Effector memory CD4-positive, alpha-beta T cell (primary cell): ENCODE measurements around the gene ERAL1.

Source experiments
- DNase-seq, 3 donors: peaks; one replicate each; pipeline ENCODE4 v3.0.0-alpha.2; 2020
- H3K27ac ChIP-seq: 2 replicates; pipeline ENCODE4 v1.7.0; 2013; ENCODE audit warnings: mild to moderate bottlenecking, low read length, moderate library complexity; ENCODE audit not compliant: insufficient read depth, poor library complexity, severe bottlenecking
- H3K27me3 ChIP-seq: replicated peaks from 2 replicates; pipeline ENCODE4 v1.7.0; 2013; ENCODE audit warnings: mild to moderate bottlenecking, low read length; ENCODE audit not compliant: insufficient read depth, control insufficient read depth, poor library complexity, severe bottlenecking
- H3K36me3 ChIP-seq: 2 replicates; pipeline ENCODE4 v1.7.0; 2013; ENCODE audit warnings: mild to moderate bottlenecking, low read length, moderate library complexity; ENCODE audit not compliant: control insufficient read depth, insufficient read depth
- H3K4me1 ChIP-seq: 2 replicates; pipeline ENCODE4 v1.7.0; 2013; ENCODE audit warnings: low read length, mild to moderate bottlenecking; ENCODE audit not compliant: control insufficient read depth, insufficient read depth, poor library complexity, severe bottlenecking
- H3K4me3 ChIP-seq: 2 replicates; pipeline ENCODE4 v1.7.0; 2013; ENCODE audit warnings: low read length, low read depth, mild to moderate bottlenecking; ENCODE audit not compliant: insufficient read depth, poor library complexity, severe bottlenecking
- H3K9me3 ChIP-seq: 2 replicates; pipeline ENCODE4 v1.7.0; 2013; ENCODE audit warnings: mild to moderate bottlenecking, low read length, moderate library complexity; ENCODE audit not compliant: control insufficient read depth

The ERAL1 gene

DNA sequence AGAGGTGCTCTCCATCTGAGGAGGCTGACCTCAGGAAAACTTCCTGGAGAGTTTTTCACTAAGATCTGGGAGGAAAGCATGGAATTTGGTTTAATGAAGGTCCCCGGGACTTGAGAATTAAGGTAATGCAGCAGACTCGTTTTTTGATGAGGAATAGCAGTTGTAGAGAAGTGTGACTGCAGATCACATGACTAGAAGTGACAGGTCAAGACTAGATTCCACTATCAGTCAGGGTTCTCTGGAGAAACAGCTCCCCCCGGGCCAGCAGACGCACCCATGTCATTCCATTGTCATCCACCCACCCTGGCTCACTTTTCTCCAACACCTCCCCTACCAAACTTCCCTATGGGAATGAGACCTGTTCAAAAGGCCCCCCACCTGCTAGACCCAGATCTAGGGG is 50.0 kb downstream of the ERAL1 start:
- H3K27ac ChIP-seq, result no peak overlapping the region
- peaks cover 15% of the 10 kb centered on the region for H3K4me1 ChIP-seq
- no peak overlapping the region for H3K4me3 ChIP-seq
- H3K27me3 ChIP-seq, result no peaks in the 10 kb centered on the region
- H3K36me3 ChIP-seq, result peaks cover 39% of the 10 kb centered on the region
- DNase-seq, result no peak
- H3K9me3 ChIP-seq, result no peaks in the 10 kb centered on the region

GRCh38 chr17:28906276-28906675 is 51.5 kb downstream of the ERAL1 start:
- Histone ChIP-seq H3K27me3 (no peaks in the 10 kb centered on the region), H3K9me3 (no peaks in the 10 kb centered on the region), H3K27ac (no peak overlapping the region), H3K4me3 (no peak overlapping the region), H3K36me3 (peaks cover 53% of the 10 kb centered on the region), H3K4me1 (peaks cover 11% of the 10 kb centered on the region)
- no peak for DNase-seq

DNA sequence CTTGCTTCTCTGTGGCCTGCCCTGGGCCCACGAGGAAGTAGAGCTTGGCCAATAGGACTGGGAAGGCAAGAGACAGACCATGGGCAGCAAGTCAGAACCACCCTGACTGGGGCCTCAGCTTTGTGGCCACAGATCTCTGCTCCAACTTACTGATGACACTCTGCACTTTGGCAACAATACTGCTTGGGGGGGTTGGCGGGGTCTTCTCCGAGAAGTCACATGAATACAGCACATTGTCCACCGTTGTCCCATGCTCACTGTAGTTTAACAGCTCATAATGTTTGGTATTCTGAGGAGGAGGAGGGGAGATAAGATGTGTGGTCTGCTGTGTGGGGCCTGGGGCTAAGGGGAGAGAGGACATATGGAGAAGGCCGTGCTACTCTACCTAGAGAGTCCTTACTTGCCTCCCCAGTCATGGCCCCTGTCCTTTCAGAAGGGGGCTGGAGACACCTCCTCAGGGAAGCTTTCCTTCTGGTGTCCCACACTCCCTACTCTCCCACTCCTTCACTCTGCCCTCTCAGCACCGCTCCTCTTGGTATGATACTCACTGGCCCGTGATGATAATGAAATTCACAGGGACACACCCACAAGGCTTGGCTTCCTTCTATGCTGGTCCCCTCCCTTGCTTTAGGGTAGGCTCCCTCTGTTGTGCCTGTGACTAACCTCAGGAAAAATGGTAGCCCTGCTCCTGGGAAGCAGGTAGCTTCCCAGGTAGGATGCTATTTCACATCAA is 52.1 kb downstream of the ERAL1 start:
- H3K36me3 ChIP-seq, result peaks cover 59% of the 10 kb centered on the region
- no peak for DNase-seq
- H3K4me3 ChIP-seq, result no peak overlapping the region
- H3K4me1 ChIP-seq, result peaks cover 5% of the 10 kb centered on the region
- no peaks in the 10 kb centered on the region for H3K27me3 ChIP-seq
- no peaks in the 10 kb centered on the region for H3K9me3 ChIP-seq
- no peak overlapping the region for H3K27ac ChIP-seq

DNA sequence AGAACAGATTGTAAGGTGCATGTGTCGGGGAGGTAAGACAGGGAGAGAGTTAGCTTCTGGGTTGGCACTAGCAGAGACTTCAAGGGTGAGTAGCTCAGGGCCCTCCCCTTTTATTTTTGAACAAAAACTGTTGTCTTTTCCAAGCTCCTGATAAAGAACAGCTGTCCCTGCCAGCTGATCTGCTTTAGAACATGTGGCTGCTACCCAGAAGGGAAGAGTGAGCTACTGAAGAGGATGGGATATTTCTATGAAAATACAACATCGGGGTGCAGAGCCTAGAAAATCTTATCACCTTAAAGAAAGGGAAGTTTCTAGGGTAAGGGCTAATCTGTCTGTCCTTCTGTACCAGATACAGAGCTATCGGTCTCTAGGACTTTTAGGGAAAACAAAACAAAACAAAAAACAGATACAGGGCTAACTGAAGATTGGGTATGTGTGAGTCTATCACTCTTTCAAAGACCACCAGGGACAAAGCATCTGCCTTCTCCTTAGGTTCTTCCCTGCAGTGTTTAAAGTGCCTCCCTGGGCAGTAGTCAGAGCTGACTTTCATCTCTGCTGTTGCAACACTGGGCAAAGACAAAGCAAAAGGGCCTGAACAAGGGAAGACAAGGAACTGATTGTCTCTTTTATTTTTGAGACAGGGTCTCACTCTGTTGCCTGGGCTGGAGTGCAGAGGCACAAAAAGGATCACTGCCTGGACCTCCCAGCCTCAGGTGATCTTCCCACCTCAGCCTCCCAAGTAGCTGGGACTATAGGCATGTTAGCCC is 53.1 kb downstream of the ERAL1 start:
- Histone ChIP-seq H3K27ac (no peak overlapping the region), H3K36me3 (peaks cover 70% of the 10 kb centered on the region), H3K4me1 (peaks cover 3% of the 10 kb centered on the region), H3K27me3 (no peaks in the 10 kb centered on the region), H3K4me3 (no peak overlapping the region), H3K9me3 (no peaks in the 10 kb centered on the region)
- no peak for DNase-seq

DNA sequence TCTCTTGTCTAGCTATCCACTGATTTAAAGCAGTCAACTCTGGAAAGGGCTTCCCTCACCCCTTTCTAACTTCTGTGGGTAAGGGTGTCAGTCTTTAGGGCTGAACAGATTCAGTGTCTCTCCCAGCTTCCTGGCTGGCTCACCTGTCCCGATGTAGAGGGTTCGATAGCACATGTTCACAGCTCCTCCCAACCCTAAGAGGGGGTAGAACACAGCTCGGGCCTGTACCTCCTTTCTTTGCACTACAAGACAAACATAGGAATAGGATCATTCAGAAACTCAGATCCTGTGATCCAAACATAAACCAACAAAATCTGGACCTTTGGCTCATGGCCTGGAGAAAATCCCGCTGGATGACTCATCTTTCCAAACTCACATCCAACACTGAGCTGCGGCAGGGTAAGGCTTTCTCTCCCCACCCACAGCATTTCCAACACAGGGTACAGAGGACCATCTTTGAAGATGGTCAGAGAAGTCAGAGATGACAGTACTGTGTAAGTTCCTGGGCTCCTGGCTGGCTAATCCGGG is 53.9 kb downstream of the ERAL1 start:
- no peak for DNase-seq

DNA sequence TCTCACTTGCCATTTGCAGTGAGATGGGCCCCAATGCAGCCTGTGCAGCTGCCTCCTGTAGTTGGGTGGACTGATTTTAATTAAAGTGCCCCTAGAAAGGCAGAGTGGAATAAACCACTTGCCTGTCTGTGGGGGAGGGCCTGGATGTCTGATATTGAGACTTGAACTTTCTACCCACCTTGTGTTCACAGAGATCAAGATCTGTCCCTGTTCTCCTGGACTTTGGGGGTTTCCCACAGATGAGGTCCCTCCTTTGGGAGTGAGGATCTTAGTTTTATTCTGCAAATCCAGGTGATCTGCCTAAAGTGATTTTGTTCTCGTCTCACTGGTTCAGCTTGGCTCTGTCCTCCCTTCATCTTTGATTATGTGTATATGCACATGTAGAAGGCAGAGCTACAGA is 55.7 kb downstream of the ERAL1 start:
- Histone ChIP-seq H3K4me1 (no peaks in the 10 kb centered on the region), H3K27ac (no peak overlapping the region), H3K36me3 (peaks cover 95% of the 10 kb centered on the region), H3K27me3 (no peaks in the 10 kb centered on the region), H3K9me3 (no peaks in the 10 kb centered on the region), H3K4me3 (no peak overlapping the region)
- DNase-seq, result no peak

More for the DNA sequence above, 53.9 kb downstream of the ERAL1 start:
- peaks cover 78% of the 10 kb centered on the region for H3K36me3 ChIP-seq
- H3K4me3 ChIP-seq, result no peak overlapping the region
- no peak overlapping the region for H3K27ac ChIP-seq
- no peaks in the 10 kb centered on the region for H3K9me3 ChIP-seq
- H3K4me1 ChIP-seq, result no peaks in the 10 kb centered on the region
- no peaks in the 10 kb centered on the region for H3K27me3 ChIP-seq
